ENCODE results near the gene TOP1. TPM values are rescaled to one million over a fixed set of nuclear protein-coding genes. Genes with fewer than 3 reads are reported as not detected.

The TOP1 gene
- total RNA-seq, 2 experiments from 2014 or later = 37.6 to 41.7 TPM

- H3K36me3 Mint-ChIP-seq (ENCODE audit: low read depth) = peaks cover 5% of the 10 kb centered on the region
- Histone ChIP-seq H3K9me3 (ENCODE audit: control insufficient read depth in 1 of 2, insufficient read depth in 1 of 2, low read length in 2 of 2) (no peaks in the 10 kb centered on the region), H3K27ac (ENCODE audit: low read depth in 1 of 2, low read length in 2 of 2) (no peak overlapping the region), H3K27me3 (ENCODE audit: control insufficient read depth in 1 of 2, insufficient read depth in 2 of 2, low read length in 2 of 2) (no peaks in the 10 kb centered on the region), H3K36me3 (ENCODE audit: insufficient read depth, low read length) (no peaks in the 10 kb centered on the region), H3K4me1 (ENCODE audit: insufficient read depth, low read length) (peaks cover 48% of the 10 kb centered on the region), H3K4me3 (ENCODE audit: low read length) (no peak overlapping the region)
- CTCF ChIA-PET = interaction anchor here (1.6 to 2.4 kb wide), 2 partner anchors 12 to 54 kb away, joined by 5 to 10 read pairs; no protein-coding TSS in a partner anchor
- intact Hi-C loops (cut with DNase I, micrococcal nuclease) = loop anchor here in 1 of 2 experiments (5.0 kb wide), 2 partner anchors 33 to 48 kb away; no protein-coding TSS in a partner anchor
- DNase-seq = no peak
- no peak for ATAC-seq (ENCODE audit: poor library complexity)
- peak overlapping the region; percentile 2 for H3K4me3 Mint-ChIP-seq
- no peak for TF ChIP-seq CTCF (IDR thresholded peaks at IDR 0.05)
- H3K4me1 Mint-ChIP-seq (ENCODE audit: low read depth) = peaks cover 95% of the 10 kb centered on the region
- POLR2A ChIA-PET = interaction anchor here (0.7 to 1.3 kb wide), 2 partner anchors 9 to 15 kb away, joined by 3 read pairs; partner anchors contain the start of gene TOP1
- no peaks in the 10 kb centered on the region for H3K27me3 Mint-ChIP-seq
- H3K27ac Mint-ChIP-seq = no peak overlapping the region
- no peaks in the 10 kb centered on the region for H3K9me3 Mint-ChIP-seq
Measured at GRCh38 chr20:41044409-41045062, 15.9 kb downstream of the TOP1 start.

GRCh38 chr20:41045671-41046070 is 17.0 kb downstream of the TOP1 start:
- Mint-ChIP-seq H3K4me1 (ENCODE audit: low read depth) (peaks cover 95% of the 10 kb centered on the region), H3K4me3 (no peak overlapping the region), H3K27me3 (no peaks in the 10 kb centered on the region), H3K9me3 (no peaks in the 10 kb centered on the region), H3K27ac (peak overlapping the region; percentile 69), H3K36me3 (ENCODE audit: low read depth) (peaks cover 5% of the 10 kb centered on the region)
- intact Hi-C loops (cut with DNase I, micrococcal nuclease) = loop anchor here (2.0 to 5.0 kb wide), 2 partner anchors 17 to 47 kb away; partner anchors contain the start of gene TOP1 (in 1 of the 2)
- no peak for DNase-seq
- POLR2A ChIA-PET = interaction anchor here (1.5 to 1.7 kb wide), 2 partner anchors 10 to 16 kb away, joined by 4 to 5 read pairs; no protein-coding TSS in a partner anchor
- H3K36me3 ChIP-seq (ENCODE audit: insufficient read depth, low read length) = no peaks in the 10 kb centered on the region
- no peak overlapping the region for H3K4me3 ChIP-seq (ENCODE audit: low read length)
- CTCF ChIA-PET = interaction anchor here (2.4 kb wide), 1 partner anchor 14 kb away, joined by 10 read pairs; no protein-coding TSS in a partner anchor
- no peaks in the 10 kb centered on the region for H3K27me3 ChIP-seq (ENCODE audit: control insufficient read depth in 1 of 2, insufficient read depth in 2 of 2, low read length in 2 of 2)
- H3K9me3 ChIP-seq (ENCODE audit: control insufficient read depth in 1 of 2, insufficient read depth in 1 of 2, low read length in 2 of 2) = no peaks in the 10 kb centered on the region
- TF ChIP-seq CTCF (IDR thresholded peaks at IDR 0.05) = no peak
- no peak for ATAC-seq (ENCODE audit: poor library complexity)
- H3K4me1 ChIP-seq (ENCODE audit: insufficient read depth, low read length) = peaks cover 52% of the 10 kb centered on the region
- H3K27ac ChIP-seq (ENCODE audit: low read depth in 1 of 2, low read length in 2 of 2) = no peak overlapping the region

GRCh38 chr20:41046716-41047115 is 18.1 kb downstream of the TOP1 start:
- Mint-ChIP-seq H3K27ac (peak overlapping the region; percentile 69), H3K9me3 (no peaks in the 10 kb centered on the region), H3K36me3 (ENCODE audit: low read depth) (peaks cover 5% of the 10 kb centered on the region), H3K4me1 (ENCODE audit: low read depth) (peaks cover 96% of the 10 kb centered on the region), H3K27me3 (no peaks in the 10 kb centered on the region), H3K4me3 (peak overlapping the region; percentile 58)
- intact Hi-C loops (cut with DNase I, micrococcal nuclease) = loop anchor here (2.0 to 5.0 kb wide), 2 partner anchors 18 to 46 kb away; partner anchors contain the start of gene TOP1 (in 1 of the 2)
- CTCF ChIA-PET = interaction anchor here (0.6 to 2.4 kb wide), 3 partner anchors 15 to 56 kb away, joined by 3 to 10 read pairs (median 3); partner anchors contain the start of gene TOP1
- Histone ChIP-seq H3K4me3 (ENCODE audit: low read length) (no peak overlapping the region), H3K36me3 (ENCODE audit: insufficient read depth, low read length) (no peaks in the 10 kb centered on the region), H3K4me1 (ENCODE audit: insufficient read depth, low read length) (peaks cover 54% of the 10 kb centered on the region), H3K27me3 (ENCODE audit: control insufficient read depth in 1 of 2, insufficient read depth in 2 of 2, low read length in 2 of 2) (no peaks in the 10 kb centered on the region), H3K9me3 (ENCODE audit: control insufficient read depth in 1 of 2, insufficient read depth in 1 of 2, low read length in 2 of 2) (no peaks in the 10 kb centered on the region), H3K27ac (ENCODE audit: low read depth in 1 of 2, low read length in 2 of 2) (peak overlapping the region in 1 of 2 donors; percentile 27)
- ATAC-seq (ENCODE audit: poor library complexity) (no peak), DNase-seq (peak in 2 of 14 experiments; percentile 17 to 23)
- no peak for TF ChIP-seq CTCF (IDR thresholded peaks at IDR 0.05)
- POLR2A ChIA-PET = interaction anchor here (1.5 to 1.7 kb wide), 3 partner anchors 11 to 17 kb away, joined by 4 to 11 read pairs (median 5); no protein-coding TSS in a partner anchor
